Activated T-cell treated with anti-CD3 and anti-CD28 coated beads, Interleukin-2, amount 50 U/mL, for 24 hours (primary cell): ENCODE data around the gene ZC3H13.
A peak's percentile ranks its signal among the peaks of the same experiment; 100 is the strongest.
"Not testable (repeated sequence)": the region's sequence is repeated elsewhere in the genome, so short reads cannot be mapped to it uniquely, and the experiment has no call there.

Experiments
- DNase-seq: peaks from one replicate; pipeline ENCODE4 v3.0.0-alpha.2; 2020
- H3K27ac Mint-ChIP-seq: 2 replicates; pipeline ENCODE4 v1.8.0; 2020; ENCODE audit warnings: mild to moderate bottlenecking, mixed read lengths
- H3K27me3 Mint-ChIP-seq: 2 replicates; pipeline ENCODE4 v1.8.0; 2020; ENCODE audit warnings: mixed read lengths
- H3K36me3 Mint-ChIP-seq: 2 replicates; pipeline ENCODE4 v1.8.0; 2020; ENCODE audit warnings: low read depth, mixed read lengths
- H3K4me1 Mint-ChIP-seq: 2 replicates; pipeline ENCODE4 v1.8.0; 2020; ENCODE audit warnings: low read depth, mixed read lengths
- H3K4me3 Mint-ChIP-seq: 2 replicates; pipeline ENCODE4 v1.8.0; 2020; ENCODE audit warnings: mild to moderate bottlenecking, moderate library complexity, mixed read lengths
- H3K9me3 Mint-ChIP-seq: 2 replicates; pipeline ENCODE4 v1.8.0; 2020; ENCODE audit warnings: mixed read lengths

Gene ZC3H13

GRCh38 chr13:46008631-46009030 is 43.9 kb downstream of the ZC3H13 start:
- Mint-ChIP-seq H3K27me3 (no peaks in the 10 kb centered on the region), H3K9me3 (no peaks in the 10 kb centered on the region), H3K4me1 (peaks cover 9% of the 10 kb centered on the region), H3K4me3 (no peak overlapping the region), H3K36me3 (peaks cover 83% of the 10 kb centered on the region), H3K27ac (no peak overlapping the region)
- DNase-seq = no peak

- Mint-ChIP-seq H3K4me1 (no peaks in the 10 kb centered on the region), H3K27me3 (no peaks in the 10 kb centered on the region), H3K36me3 (peaks cover 86% of the 10 kb centered on the region), H3K27ac (no peak overlapping the region), H3K4me3 (no peak overlapping the region), H3K9me3 (no peaks in the 10 kb centered on the region)
- no peak for DNase-seq
Measured at GRCh38 chr13:46006688-46007452, 45.7 kb downstream of the ZC3H13 start.

GRCh38 chr13:46004491-46004890 is 48.1 kb downstream of the ZC3H13 start:
- Mint-ChIP-seq H3K9me3 (no peaks in the 10 kb centered on the region), H3K27ac (no peak overlapping the region), H3K27me3 (no peaks in the 10 kb centered on the region), H3K4me1 (no peaks in the 10 kb centered on the region), H3K4me3 (no peak overlapping the region), H3K36me3 (peaks cover 93% of the 10 kb centered on the region)
- no peak for DNase-seq

GRCh38 chr13:45996631-45997030 is 55.9 kb downstream of the ZC3H13 start:
- no peak overlapping the region for H3K4me3 Mint-ChIP-seq
- no peak overlapping the region for H3K27ac Mint-ChIP-seq
- DNase-seq = no peak
- H3K27me3 Mint-ChIP-seq = no peaks in the 10 kb centered on the region
- peaks cover 82% of the 10 kb centered on the region for H3K36me3 Mint-ChIP-seq
- no peaks in the 10 kb centered on the region for H3K9me3 Mint-ChIP-seq
- H3K4me1 Mint-ChIP-seq = peaks cover 23% of the 10 kb centered on the region

GRCh38 chr13:45995245-45995644 is 57.3 kb downstream of the ZC3H13 start:
- Mint-ChIP-seq H3K27me3 (no peaks in the 10 kb centered on the region), H3K4me1 (peaks cover 25% of the 10 kb centered on the region), H3K9me3 (no peaks in the 10 kb centered on the region), H3K36me3 (peaks cover 76% of the 10 kb centered on the region), H3K4me3 (no peak overlapping the region), H3K27ac (no peak overlapping the region)
- DNase-seq = no peak

- Mint-ChIP-seq H3K27ac (no peak overlapping the region), H3K36me3 (peaks cover 71% of the 10 kb centered on the region), H3K9me3 (no peaks in the 10 kb centered on the region), H3K4me3 (no peak overlapping the region), H3K4me1 (peaks cover 25% of the 10 kb centered on the region), H3K27me3 (no peaks in the 10 kb centered on the region)
- DNase-seq = no peak
Measured at GRCh38 chr13:45994752-45995151, 57.8 kb downstream of the ZC3H13 start.

GRCh38 chr13:45989607-45990006 is 62.9 kb downstream of the ZC3H13 start:
- peaks cover 13% of the 10 kb centered on the region for H3K4me1 Mint-ChIP-seq
- H3K27ac Mint-ChIP-seq = no peak overlapping the region
- DNase-seq = no peak
- no peak overlapping the region for H3K4me3 Mint-ChIP-seq
- peaks cover 73% of the 10 kb centered on the region for H3K36me3 Mint-ChIP-seq
- H3K27me3 Mint-ChIP-seq = no peaks in the 10 kb centered on the region
- no peaks in the 10 kb centered on the region for H3K9me3 Mint-ChIP-seq

- peaks cover 86% of the 10 kb centered on the region for H3K36me3 Mint-ChIP-seq
- not testable (repeated sequence) for DNase-seq, H3K27me3 Mint-ChIP-seq, H3K9me3 Mint-ChIP-seq, H3K4me3 Mint-ChIP-seq, H3K27ac Mint-ChIP-seq
- H3K4me1 Mint-ChIP-seq = peaks cover 16% of the 10 kb centered on the region
Measured at GRCh38 chr13:45981127-45981526, 71.4 kb downstream of the ZC3H13 start.

GRCh38 chr13:45975337-45975736 is 77.2 kb downstream of the ZC3H13 start:
- Mint-ChIP-seq H3K27me3 (no peaks in the 10 kb centered on the region), H3K27ac (no peak overlapping the region), H3K9me3 (no peaks in the 10 kb centered on the region), H3K4me3 (no peak overlapping the region), H3K36me3 (peaks cover 93% of the 10 kb centered on the region), H3K4me1 (peaks cover 7% of the 10 kb centered on the region)
- no peak for DNase-seq

- H3K27me3 Mint-ChIP-seq = no peaks in the 10 kb centered on the region
- no peak overlapping the region for H3K27ac Mint-ChIP-seq
- DNase-seq = no peak
- peaks cover 94% of the 10 kb centered on the region for H3K36me3 Mint-ChIP-seq
- peaks cover 7% of the 10 kb centered on the region for H3K4me1 Mint-ChIP-seq
- no peak overlapping the region for H3K4me3 Mint-ChIP-seq
- no peaks in the 10 kb centered on the region for H3K9me3 Mint-ChIP-seq
Measured at GRCh38 chr13:45974500-45974899, 78.0 kb downstream of the ZC3H13 start.

GRCh38 chr13:45967589-45967988 is 85.0 kb downstream of the ZC3H13 start:
- peaks cover 92% of the 10 kb centered on the region for H3K36me3 Mint-ChIP-seq

GRCh38 chr13:45966715-45967114 is 85.8 kb downstream of the ZC3H13 start:
- no peak overlapping the region for H3K4me3 Mint-ChIP-seq
- H3K9me3 Mint-ChIP-seq = no peaks in the 10 kb centered on the region
- H3K36me3 Mint-ChIP-seq = peaks cover 88% of the 10 kb centered on the region
- H3K27me3 Mint-ChIP-seq = no peaks in the 10 kb centered on the region
- no peak for DNase-seq
- H3K27ac Mint-ChIP-seq = peak overlapping the region; percentile 82
- peaks cover 21% of the 10 kb centered on the region for H3K4me1 Mint-ChIP-seq

More at GRCh38 chr13:45967589-45967988, 85.0 kb downstream of the ZC3H13 start:
- Mint-ChIP-seq H3K4me3 (no peak overlapping the region), H3K27ac (peak overlapping the region; percentile 3), H3K27me3 (no peaks in the 10 kb centered on the region), H3K4me1 (peaks cover 21% of the 10 kb centered on the region), H3K9me3 (no peaks in the 10 kb centered on the region)
- no peak for DNase-seq

- H3K27ac Mint-ChIP-seq = no peak overlapping the region
- H3K4me3 Mint-ChIP-seq = no peak overlapping the region
- H3K9me3 Mint-ChIP-seq = no peaks in the 10 kb centered on the region
- no peak for DNase-seq
- H3K4me1 Mint-ChIP-seq = peaks cover 13% of the 10 kb centered on the region
- no peaks in the 10 kb centered on the region for H3K27me3 Mint-ChIP-seq
- peaks cover 86% of the 10 kb centered on the region for H3K36me3 Mint-ChIP-seq
Measured at GRCh38 chr13:45961468-45961867, 91.1 kb downstream of the ZC3H13 start.

GRCh38 chr13:45954836-45955800 is 97.4 kb downstream of the ZC3H13 start:
- Mint-ChIP-seq H3K27ac (peak overlapping the region; percentile 12), H3K36me3 (peaks cover 63% of the 10 kb centered on the region), H3K4me3 (no peak overlapping the region), H3K9me3 (no peaks in the 10 kb centered on the region), H3K27me3 (no peaks in the 10 kb centered on the region), H3K4me1 (no peaks in the 10 kb centered on the region)
- no peak for DNase-seq

- Mint-ChIP-seq H3K4me3 (no peak overlapping the region), H3K36me3 (peaks cover 45% of the 10 kb centered on the region), H3K4me1 (no peaks in the 10 kb centered on the region), H3K27me3 (no peaks in the 10 kb centered on the region), H3K27ac (no peak overlapping the region), H3K9me3 (no peaks in the 10 kb centered on the region)
- DNase-seq = no peak
Measured at GRCh38 chr13:45953082-45953481, 99.5 kb downstream of the ZC3H13 start.
